Fibroblast of the conjunctiva (primary cell): Measurements from ENCODE around the gene MORF4L2.
"Not testable (repeated sequence)": the region's sequence is repeated elsewhere in the genome, so short reads cannot be mapped to it uniquely, and the experiment has no call there.

Source experiments
- DNase-seq: peaks from one replicate; pipeline ENCODE4 v3.0.0-alpha.2; 2010; ENCODE audit warnings: low read depth

Gene MORF4L2

DNA sequence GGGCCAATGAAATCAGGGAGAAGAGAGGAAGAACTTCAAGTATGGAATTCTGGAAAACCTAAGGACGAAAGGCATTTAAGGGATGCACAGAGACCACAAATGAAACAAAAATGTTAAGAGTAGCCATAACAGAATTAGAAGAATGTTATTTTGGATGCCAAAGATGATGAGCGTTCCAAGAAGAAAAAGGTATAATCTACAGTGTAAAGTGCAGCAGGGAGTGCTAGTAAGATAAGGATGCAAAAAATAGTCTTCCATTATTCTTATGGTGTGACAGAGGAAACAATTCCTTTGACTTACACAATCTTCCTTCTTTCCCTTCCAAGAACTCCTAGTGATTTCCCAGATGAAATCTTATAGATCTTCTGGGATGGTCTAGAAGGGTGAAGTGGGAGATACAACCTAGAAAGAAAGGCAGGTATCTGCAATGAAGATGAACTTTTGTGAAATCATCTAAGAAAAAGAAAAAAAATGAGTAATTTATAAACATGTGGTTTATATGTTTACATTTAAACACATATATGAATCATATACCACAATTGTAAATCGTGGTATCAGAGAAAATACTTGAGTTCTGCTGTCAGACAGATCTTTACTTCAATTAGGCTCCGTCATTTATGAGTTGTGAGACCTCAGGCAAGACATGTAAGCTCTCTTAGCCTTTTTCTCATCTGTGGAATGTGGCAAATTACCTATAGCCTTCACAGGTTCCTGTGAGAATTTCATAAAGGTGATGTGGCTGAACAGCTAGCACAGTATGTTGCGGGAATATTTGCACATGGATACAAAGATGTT, 8.1 kb downstream of the MORF4L2 start:
- DNase-seq, result no peak

DNA sequence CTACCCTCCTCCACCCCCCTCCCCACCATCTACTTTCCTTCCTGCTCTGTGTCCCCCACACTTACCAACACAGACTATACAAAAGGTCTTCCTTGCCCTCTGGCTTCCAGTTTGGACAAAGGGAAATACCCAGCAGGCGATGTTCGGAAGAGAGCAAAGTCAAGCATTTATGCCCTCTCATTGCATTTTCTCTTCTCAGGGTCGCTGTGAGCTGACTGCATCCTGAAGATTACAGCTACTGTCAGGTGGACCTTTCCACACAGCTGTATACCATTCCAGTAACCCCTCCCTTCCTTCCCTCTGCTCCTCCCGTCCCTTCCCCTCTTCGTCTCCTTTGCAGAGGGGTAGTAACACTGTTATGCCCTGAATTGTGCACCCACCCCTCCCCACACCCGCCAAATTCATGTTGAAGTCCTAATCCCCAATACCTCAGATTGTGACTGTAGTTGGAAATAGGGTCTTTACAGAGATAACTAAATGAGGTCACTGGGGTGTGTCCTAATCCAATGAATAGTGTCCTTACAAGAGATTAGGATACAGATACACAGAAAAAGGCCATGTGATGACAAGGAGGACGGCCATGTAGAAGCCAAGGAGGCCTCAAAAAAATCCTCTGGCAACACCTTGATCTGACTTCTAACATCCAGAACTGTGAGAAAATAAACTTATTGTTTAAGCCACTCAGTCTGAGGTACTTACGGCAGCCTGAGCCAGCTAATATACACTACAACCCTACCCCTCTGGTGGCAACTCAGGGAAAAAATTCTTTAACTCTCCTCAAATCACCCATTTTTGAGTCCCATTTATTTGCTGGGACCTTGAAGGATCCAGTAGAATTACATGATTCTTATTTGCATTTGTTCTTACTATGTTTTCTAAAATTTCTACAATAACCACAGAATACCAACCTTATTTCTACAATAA, 11.7 kb downstream of the MORF4L2 start:
- DNase-seq, result no peak

DNA sequence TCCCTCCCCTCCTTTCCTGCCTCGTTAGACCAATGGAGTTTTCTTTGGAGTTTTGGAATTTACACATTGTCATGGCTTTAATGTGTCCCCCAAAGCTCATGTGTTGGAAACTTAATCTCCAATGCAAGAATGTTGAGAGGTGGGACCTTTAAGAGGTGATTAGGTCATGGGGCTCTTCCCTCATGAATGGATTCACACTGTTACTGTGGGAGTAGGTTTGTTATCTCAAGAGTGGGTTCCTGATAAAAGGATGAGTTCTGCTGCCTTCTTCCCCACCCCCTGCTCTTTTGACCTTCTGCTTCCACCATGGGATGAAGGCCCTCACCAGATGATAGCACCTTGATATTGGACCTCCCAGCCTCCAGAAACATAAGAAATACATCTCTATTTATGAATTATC, 16.8 kb downstream of the MORF4L2 start:
- no peak for DNase-seq

DNA sequence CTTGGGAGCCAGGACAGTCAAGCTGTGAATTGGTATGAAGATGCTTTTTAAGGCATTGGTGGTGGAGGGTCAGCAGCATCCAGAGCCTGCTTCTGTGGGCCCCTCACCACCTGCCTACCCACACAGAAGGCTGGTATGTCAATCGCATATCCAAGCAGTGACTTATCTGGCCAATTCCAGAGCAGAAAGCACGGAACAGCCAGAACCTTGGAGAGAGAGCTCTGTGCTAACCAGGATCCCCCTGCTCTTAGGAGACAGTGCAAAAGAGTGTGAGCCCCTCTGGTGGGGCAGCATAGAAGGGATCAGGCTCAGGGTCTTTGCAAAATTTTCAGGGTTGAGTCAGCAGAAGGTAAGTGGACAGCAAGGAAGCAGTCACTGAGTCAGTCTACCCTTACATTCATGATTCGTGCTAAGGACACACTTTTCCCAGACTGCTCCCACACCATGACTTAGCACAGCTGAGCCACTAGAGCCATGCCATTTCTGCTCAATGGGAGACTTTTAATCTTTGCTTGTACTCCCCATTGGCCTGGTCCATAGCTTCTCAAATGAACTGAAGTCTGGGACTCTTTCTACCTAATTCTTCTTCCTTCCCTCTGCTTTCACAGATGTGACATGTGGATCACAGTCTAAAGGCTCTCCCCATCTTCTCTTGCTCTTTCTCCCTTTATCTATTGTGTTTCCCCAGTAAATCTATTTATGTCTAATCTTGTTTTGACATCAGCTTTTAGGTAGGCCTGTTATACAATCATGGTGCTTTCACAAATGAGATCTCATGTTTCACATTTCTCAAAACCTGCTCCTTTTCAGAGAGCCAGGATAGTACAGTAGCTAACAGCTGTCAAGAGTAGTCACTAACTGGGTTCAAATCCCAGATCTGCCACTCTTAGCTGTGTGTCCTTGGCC, 20.0 kb downstream of the MORF4L2 start:
- DNase-seq, result no peak

- DNase-seq, result no peak
Measured at GRCh38 chrX:103663981-103664762, 22.3 kb downstream of the MORF4L2 start.

- not testable (repeated sequence) for DNase-seq
Measured at GRCh38 chrX:103659460-103659859, 27.0 kb downstream of the MORF4L2 start.

DNA sequence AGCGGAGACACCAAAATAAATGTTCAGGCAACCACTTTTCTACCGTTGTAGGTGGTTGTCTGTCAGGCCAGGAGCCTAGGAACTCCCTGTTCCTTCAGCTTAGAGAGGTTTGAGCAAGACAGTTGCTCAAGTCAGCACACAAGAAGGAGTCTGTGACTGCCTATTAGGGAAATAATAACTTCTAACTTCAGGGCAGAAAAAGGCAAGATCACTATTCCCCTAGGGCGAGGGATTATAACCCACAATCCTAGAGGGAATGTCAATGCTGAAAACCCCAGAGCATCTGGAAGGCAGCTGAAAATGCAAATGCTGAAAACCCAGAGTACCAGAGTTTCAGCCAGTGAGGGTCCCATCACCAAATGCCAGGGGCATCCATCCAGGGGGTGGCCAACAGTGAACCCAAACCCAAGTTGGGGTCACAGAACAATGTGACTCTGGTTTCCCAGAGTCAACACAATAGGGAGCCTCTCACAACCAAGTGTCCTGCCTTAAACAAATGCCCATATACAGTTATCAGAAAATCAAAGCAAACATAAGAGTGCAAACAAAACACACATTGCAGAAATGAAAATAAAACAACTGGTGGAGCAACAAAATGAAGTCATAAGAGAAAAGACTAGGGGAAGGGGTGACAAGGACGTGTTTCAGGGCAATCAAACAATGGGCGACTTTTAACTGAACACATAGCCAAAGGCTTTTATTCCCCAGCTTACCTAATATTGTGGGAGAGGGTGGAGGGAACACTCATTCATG, 27.6 kb downstream of the MORF4L2 start:
- no peak for DNase-seq

- not testable (repeated sequence) for DNase-seq
Measured at GRCh38 chrX:103657066-103657465, 29.4 kb downstream of the MORF4L2 start.

GRCh38 chrX:103656617-103657016, 29.9 kb downstream of the MORF4L2 start:
- no peak for DNase-seq

- DNase-seq, result not testable (repeated sequence)
Measured at GRCh38 chrX:103655230-103656000, 31.1 kb downstream of the MORF4L2 start.

GRCh38 chrX:103651151-103651773, 35.2 kb downstream of the MORF4L2 start:
- no peak for DNase-seq

GRCh38 chrX:103647630-103648029, 38.9 kb downstream of the MORF4L2 start:
- DNase-seq, result no peak

DNA sequence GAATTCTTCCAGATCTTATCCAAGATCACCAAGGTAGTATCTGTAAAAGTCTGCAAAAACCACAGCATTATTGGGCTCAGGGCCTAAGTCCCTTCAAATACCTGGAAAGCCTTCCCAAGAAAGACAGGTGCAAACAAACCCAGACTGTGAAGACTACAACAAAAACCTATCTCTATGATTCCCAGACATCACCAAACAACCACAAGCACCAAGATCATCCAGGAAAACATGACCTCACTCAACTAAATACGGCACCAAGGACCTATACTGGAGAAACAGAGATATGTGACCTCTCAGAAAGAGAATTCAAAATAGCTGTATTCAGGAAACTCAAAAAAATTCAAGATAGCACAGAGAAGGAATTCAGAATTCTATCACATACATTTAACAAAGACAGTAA, 42.4 kb downstream of the MORF4L2 start:
- DNase-seq, result no peak

DNA sequence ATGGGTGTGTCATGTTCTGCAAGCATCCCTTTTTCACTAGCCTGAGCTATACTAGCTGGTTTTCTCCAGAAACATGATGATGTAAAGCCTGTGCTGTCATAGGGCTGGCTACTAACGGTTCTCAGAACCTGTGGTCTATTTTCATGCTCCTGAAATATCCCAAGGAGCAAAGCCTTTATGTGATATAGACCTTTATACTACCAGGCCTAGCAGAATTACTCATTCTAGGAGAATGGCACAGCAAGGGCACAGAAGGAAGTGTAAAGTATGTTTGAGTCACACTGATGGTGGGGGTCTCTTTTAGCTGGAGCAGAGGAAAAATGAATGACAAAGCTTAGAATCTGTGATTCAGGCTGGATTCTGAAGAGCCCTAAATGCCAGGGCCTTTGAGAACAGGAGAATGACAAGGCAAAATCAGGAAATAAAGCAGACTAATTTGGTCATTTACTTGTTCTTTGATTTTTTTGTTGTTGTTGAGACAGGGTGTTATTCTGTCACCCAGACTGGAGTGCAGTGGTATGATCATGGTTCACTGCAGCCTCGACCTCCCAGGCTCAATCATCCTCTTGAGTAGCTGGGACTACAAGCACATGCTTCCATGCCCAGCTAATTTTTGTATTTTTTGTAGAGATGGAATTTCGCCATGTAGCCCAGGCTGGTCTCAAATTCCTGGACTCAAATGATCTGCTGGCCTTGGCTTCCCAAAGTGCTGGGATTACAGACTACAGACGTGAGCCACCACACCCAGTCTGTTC, 45.9 kb downstream of the MORF4L2 start:
- no peak for DNase-seq

GRCh38 chrX:103638479-103639346, 47.8 kb downstream of the MORF4L2 start:
- DNase-seq, result not testable (repeated sequence)

DNA sequence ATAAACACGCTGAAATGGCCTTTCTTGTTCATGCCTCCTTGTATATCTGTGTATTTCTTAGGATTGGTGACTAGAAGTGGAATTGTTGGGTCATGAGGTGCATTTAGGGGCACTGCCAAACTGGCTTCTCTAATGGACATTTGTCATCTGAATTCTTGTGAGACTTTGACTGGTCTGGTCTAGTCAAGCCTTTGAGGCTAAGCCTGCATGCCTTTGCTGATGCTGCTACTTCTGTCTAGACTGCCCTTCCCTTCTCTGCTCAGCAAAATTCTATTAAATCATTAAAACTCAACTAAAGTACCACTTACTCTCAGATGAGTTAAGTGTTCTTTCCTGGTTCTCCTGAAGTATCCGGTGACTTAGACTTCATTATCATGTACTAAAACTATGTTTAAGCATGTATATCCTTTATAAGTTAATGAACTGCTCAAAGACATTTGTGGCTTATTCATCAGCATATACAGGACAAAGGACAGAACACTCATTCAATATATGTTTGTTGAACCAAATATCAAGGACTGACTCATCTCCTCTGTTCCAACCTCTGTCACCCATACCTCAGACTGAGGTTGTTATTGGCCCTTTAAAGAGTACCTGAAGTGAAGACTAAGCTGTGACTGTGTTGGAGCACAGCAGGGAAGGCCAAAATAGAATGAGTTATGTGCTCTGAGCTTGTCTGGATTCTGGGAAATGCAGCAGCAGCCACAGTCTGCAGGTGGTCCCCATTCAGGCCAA, 48.7 kb downstream of the MORF4L2 start:
- no peak for DNase-seq

DNA sequence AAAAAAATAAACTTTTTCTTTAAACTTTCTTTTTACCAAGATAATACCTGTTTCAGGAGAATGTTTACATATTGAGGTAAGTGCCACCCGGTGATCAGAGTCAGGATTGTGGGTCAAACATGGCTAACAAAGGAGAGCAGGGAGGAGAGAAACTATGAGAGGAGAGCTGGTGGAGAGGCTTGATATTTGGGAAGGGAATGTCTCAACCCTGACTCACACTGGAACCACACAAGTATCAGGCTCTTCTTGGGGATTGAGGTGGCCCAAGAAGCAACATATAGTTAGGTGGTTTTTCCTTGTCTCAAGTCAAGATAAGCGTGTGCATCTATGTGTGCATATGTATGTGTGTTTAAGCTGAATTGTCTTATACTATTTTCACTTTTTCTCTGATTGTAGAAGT, 51.1 kb downstream of the MORF4L2 start:
- DNase-seq, result no peak
